ENCODE data around the gene PDE11A. TPM values are rescaled to one million over a fixed set of nuclear protein-coding genes. Genes with fewer than 3 reads are reported as not detected.

PDE11A gene
- total and polyA plus RNA-seq, 12 donors: 0.26 to 2.9 (median 0.58) TPM

GRCh38 chr2:177651833-177652232 is 420.7 kb downstream of the PDE11A start:
- intact Hi-C loops (cut with DNase I): no loop called here
- H3K4me3 ChIP-seq: no peak overlapping the region
- TF ChIP-seq CTCF (IDR thresholded peaks at IDR 0.05): no peak
- no peak for TF ChIP-seq POLR2A (IDR thresholded peaks at IDR 0.05)
- H3K9me3 ChIP-seq (replicated peaks in 1 of 3): no peaks in the 10 kb centered on the region
- no peak for DNase-seq
- H3K27me3 ChIP-seq: no peaks in the 10 kb centered on the region
- H3K27ac ChIP-seq: no peak overlapping the region
- H3K36me3 ChIP-seq (replicated peaks in 1 of 2): no peaks in the 10 kb centered on the region
- WGBS, 4 donors: 53 to 72% (median 67%) methylated on average over 7 of the region's 7 CpGs
- H3K4me1 ChIP-seq (replicated peaks in 1 of 2): no peaks in the 10 kb centered on the region

- intact Hi-C loops (cut with DNase I): no loop called here
- TF ChIP-seq POLR2A (IDR thresholded peaks at IDR 0.05) (no peak), CTCF (IDR thresholded peaks at IDR 0.05) (no peak)
- no peak for DNase-seq
- H3K27me3 ChIP-seq: no peaks in the 10 kb centered on the region
- no peaks in the 10 kb centered on the region for H3K9me3 ChIP-seq (replicated peaks in 1 of 3)
- H3K36me3 ChIP-seq (replicated peaks in 1 of 2): no peaks in the 10 kb centered on the region
- H3K27ac ChIP-seq: no peak overlapping the region
- H3K4me1 ChIP-seq (replicated peaks in 1 of 2): no peaks in the 10 kb centered on the region
- 65 to 78% (median 69%) methylated on average over 4 of the region's 4 CpGs for WGBS, 4 donors
- H3K4me3 ChIP-seq: no peak overlapping the region
Observed at GRCh38 chr2:177649568-177650518, 422.7 kb downstream of the PDE11A start.

GRCh38 chr2:177646791-177647190 is 425.8 kb downstream of the PDE11A start:
- no peak for DNase-seq

GRCh38 chr2:177646241-177646640 is 426.3 kb downstream of the PDE11A start:
- H3K4me3 ChIP-seq: no peak overlapping the region
- no peaks in the 10 kb centered on the region for H3K36me3 ChIP-seq (replicated peaks in 1 of 2)
- no peaks in the 10 kb centered on the region for H3K27me3 ChIP-seq
- intact Hi-C loops (cut with DNase I): no loop called here
- H3K27ac ChIP-seq: no peak overlapping the region
- TF ChIP-seq CTCF (IDR thresholded peaks at IDR 0.05) (no peak), POLR2A (IDR thresholded peaks at IDR 0.05) (no peak)
- no peaks in the 10 kb centered on the region for H3K4me1 ChIP-seq (replicated peaks in 1 of 2)
- no peaks in the 10 kb centered on the region for H3K9me3 ChIP-seq (replicated peaks in 1 of 3)
- no peak for DNase-seq

More at GRCh38 chr2:177646791-177647190, 425.8 kb downstream of the PDE11A start:
- TF ChIP-seq POLR2A (IDR thresholded peaks at IDR 0.05): no peak
- no peak for TF ChIP-seq CTCF (IDR thresholded peaks at IDR 0.05)
- Histone ChIP-seq H3K4me1 (replicated peaks in 1 of 2) (no peaks in the 10 kb centered on the region), H3K4me3 (no peak overlapping the region), H3K27me3 (no peaks in the 10 kb centered on the region), H3K9me3 (replicated peaks in 1 of 3) (no peaks in the 10 kb centered on the region), H3K36me3 (replicated peaks in 1 of 2) (no peaks in the 10 kb centered on the region), H3K27ac (no peak overlapping the region)
- 59 to 75% (median 68%) methylated on average over 1 of the region's 1 CpG for WGBS, 4 donors
- intact Hi-C loops (cut with DNase I): no loop called here

Data from adrenal gland (tissue), 12 donors.